GM23338 (cell line): ENCODE measurements around the gene PITX1. TPM values are rescaled to one million over a fixed set of nuclear protein-coding genes. Genes with fewer than 3 reads are reported as not detected.

Experiments used
- ATAC-seq: fragments of 200-7000 bp; cut with Tn5 transposase; 3 replicates; pipeline ENCODE4 v1.9.1; 2020
- DNase-seq: peaks from one replicate; pipeline ENCODE4 v3.0.0-alpha.2; 2015; ENCODE audit warnings: low spot score
- H2AFZ ChIP-seq: fragments of 200-600 bp; sonication (generic); 2 replicates; pipeline ENCODE4 v1.8.0; 2016; ENCODE audit warnings: antibody characterized with exemption, mild to moderate bottlenecking, moderate library complexity
- H3F3A ChIP-seq: fragments of 200-600 bp; sonication (generic); replicated peaks from 2 replicates; pipeline ENCODE4 v1.8.0; 2017; ENCODE audit warnings: antibody characterized with exemption, mixed run types, low read depth
- H3K27ac ChIP-seq: fragments of 200-600 bp; sonication (generic); 2 replicates; pipeline ENCODE4 v1.6.1; 2016; ENCODE audit warnings: low read depth
- H3K27me3 ChIP-seq: fragments of 200-600 bp; sonication (generic); 2 replicates; pipeline ENCODE4 v1.8.0; 2016; ENCODE audit warnings: mild to moderate bottlenecking, mixed run types, moderate library complexity; ENCODE audit not compliant: insufficient read depth
- H3K36me3 ChIP-seq: fragments of 200-600 bp; sonication (generic); 2 replicates; pipeline ENCODE4 v1.8.0; 2016; ENCODE audit warnings: mild to moderate bottlenecking; ENCODE audit not compliant: insufficient read depth
- H3K4me1 ChIP-seq: fragments of 200-600 bp; sonication (generic); 2 replicates; pipeline ENCODE4 v1.8.0; 2016; ENCODE audit warnings: mild to moderate bottlenecking, moderate library complexity; ENCODE audit not compliant: insufficient read depth
- H3K4me2 ChIP-seq: fragments of 200-600 bp; sonication (generic); 2 replicates; pipeline ENCODE4 v1.7.1; 2017; ENCODE audit warnings: mixed run types
- H3K4me3 ChIP-seq: fragments of 200-600 bp; sonication (generic); 2 replicates; pipeline ENCODE4 v1.6.1; 2016; ENCODE audit warnings: mixed run types
- H3K79me2 ChIP-seq: fragments of 200-600 bp; sonication (generic); replicated peaks from 2 replicates; pipeline ENCODE4 v1.8.0; 2017; ENCODE audit warnings: mild to moderate bottlenecking; ENCODE audit not compliant: insufficient read depth
- H3K9me2 ChIP-seq: fragments of 200-600 bp; sonication (generic); 2 replicates; pipeline ENCODE4 v1.8.0; 2017; ENCODE audit not compliant: insufficient read depth
- H4K20me1 ChIP-seq: fragments of 200-600 bp; sonication (generic); replicated peaks from 2 replicates; pipeline ENCODE4 v1.8.0; 2017; ENCODE audit warnings: mild to moderate bottlenecking; ENCODE audit not compliant: insufficient read depth
- H3K27ac Mint-ChIP-seq: 2 replicates; pipeline ENCODE4 v1.8.0; 2020; ENCODE audit warnings: inconsistent platforms, mild to moderate bottlenecking, moderate library complexity, mixed read lengths
- H3K27me3 Mint-ChIP-seq: 3 replicates; pipeline ENCODE4 v1.8.0; 2022; ENCODE audit warnings: low read depth, mild to moderate bottlenecking, moderate library complexity, mixed read lengths, inconsistent platforms; ENCODE audit not compliant: insufficient read depth, poor library complexity
- H3K36me3 Mint-ChIP-seq: 3 replicates; pipeline ENCODE4 v1.8.0; 2021; ENCODE audit warnings: low read depth, mild to moderate bottlenecking, inconsistent platforms, moderate library complexity, mixed read lengths
- H3K4me1 Mint-ChIP-seq: 3 replicates; pipeline ENCODE4 v1.8.0; 2020; ENCODE audit warnings: mild to moderate bottlenecking, inconsistent platforms, mixed read lengths
- H3K4me3 Mint-ChIP-seq: 3 replicates; pipeline ENCODE4 v1.8.0; 2021; ENCODE audit warnings: moderate library complexity, mild to moderate bottlenecking, inconsistent platforms, mixed read lengths
- H3K9me3 Mint-ChIP-seq: 3 replicates; pipeline ENCODE4 v1.8.0; 2020; ENCODE audit warnings: moderate library complexity, mild to moderate bottlenecking, inconsistent platforms, mixed read lengths
- CTCF ChIP-seq, 2 experiments: fragments of 200-600 bp in 1 of 2; sonication (generic) in 1 of 2; conservative IDR thresholded peaks; 2 replicates each; pipeline versions ENCODE4 v1.5.1 to v1.6.1; 2016 to 2017; ENCODE audit warnings: antibody characterized with exemption in 2 of 2, low read depth in 2 of 2, mild to moderate bottlenecking in 2 of 2, moderate library complexity in 1 of 2
- EZH2 ChIP-seq: fragments of 200-600 bp; sonication (generic); IDR thresholded peaks from one replicate; pipeline ENCODE4 v1.8.0; 2017; ENCODE audit warnings: antibody characterized with exemption, mild to moderate bottlenecking, low read depth; ENCODE audit not compliant: unreplicated experiment
- EZH2phosphoT487 ChIP-seq: fragments of 200-600 bp; sonication (generic); IDR thresholded peaks from one replicate; pipeline ENCODE4 v1.8.1; 2018; ENCODE audit warnings: antibody characterized with exemption; ENCODE audit not compliant: unreplicated experiment
- JUNB ChIP-seq: IDR thresholded peaks from one replicate; pipeline ENCODE4 v1.6.1; 2016; ENCODE audit warnings: antibody characterized with exemption; ENCODE audit not compliant: unreplicated experiment
- NANOG ChIP-seq: IDR thresholded peaks from 2 replicates; pipeline ENCODE4 v1.6.1; 2016; ENCODE audit warnings: antibody characterized with exemption, borderline replicate concordance
- POLR2AphosphoS5 ChIP-seq: IDR thresholded peaks from 2 replicates; pipeline ENCODE4 v1.6.1; 2016; ENCODE audit warnings: antibody characterized with exemption, low read depth
- STAT1 ChIP-seq: IDR thresholded peaks from one replicate; pipeline ENCODE4 v1.6.1; 2016; ENCODE audit warnings: antibody characterized with exemption; ENCODE audit not compliant: unreplicated experiment
- ZNF114 ChIP-seq: fragments of 250-450 bp; sonication (Bioruptor Pico); IDR thresholded peaks from 2 replicates; pipeline ENCODE4 v1.5.0; 2020; ENCODE audit warnings: mild to moderate bottlenecking, moderate library complexity
- ZNF331 ChIP-seq: fragments of 250-450 bp; sonication (Bioruptor Pico); IDR thresholded peaks from 2 replicates; pipeline ENCODE4 v1.5.0; 2020; ENCODE audit warnings: low read depth, mild to moderate bottlenecking, moderate library complexity
- polyA plus RNA-seq: library from polyadenylated mRNA; unstranded; fragments of >200 nt; fragmentation: Nextera tagmentation; extraction: Ambion mirVana; gene quantifications from 2 replicates; pipeline ENCODE4 v1.2.1, GENCODE V29; 2016
- total RNA-seq: library from RNA; depleted of rRNA; stranded (reverse); fragments of >200 nt; shearing (Covaris generic); gene quantifications from 2 replicates; pipeline ENCODE4 v1.2.3, GENCODE V29; 2014
- TF ChIP-seq, protein P1 (sequence below): IDR thresholded peaks from 2 replicates; pipeline ENCODE4 v1.6.1; 2016; ENCODE audit warnings: antibody characterized with exemption
- TF ChIP-seq, protein P2 (sequence below): IDR thresholded peaks from one replicate; pipeline ENCODE4 v1.6.1; 2018; ENCODE audit warnings: antibody characterized with exemption; ENCODE audit not compliant: unreplicated experiment

Gene PITX1
- total and polyA plus RNA-seq, 2 experiments from 2014 or later: not detected

DNA sequence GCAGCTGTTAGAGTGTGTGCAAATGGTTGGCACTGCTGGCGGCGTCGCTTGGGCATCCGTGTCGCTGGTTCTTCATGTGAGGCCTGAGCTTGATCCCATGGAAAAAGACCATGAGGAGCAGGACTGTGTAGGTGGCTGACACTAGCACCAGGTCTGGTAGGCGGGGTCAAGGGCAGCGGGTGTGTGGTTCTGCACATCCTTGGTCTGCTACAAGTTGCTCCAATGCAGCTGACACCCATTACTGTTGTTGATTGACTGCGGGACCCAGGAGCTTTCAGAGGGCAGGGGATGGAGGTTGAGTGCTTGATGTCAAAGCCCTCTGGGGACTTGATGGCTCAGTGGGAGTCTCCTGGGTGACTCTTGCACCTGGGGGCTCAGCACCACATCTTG, 29.0 kb upstream of the PITX1 start (continued):
- TF ChIP-seq NANOG: no peak
- TF ChIP-seq, protein P1, sequence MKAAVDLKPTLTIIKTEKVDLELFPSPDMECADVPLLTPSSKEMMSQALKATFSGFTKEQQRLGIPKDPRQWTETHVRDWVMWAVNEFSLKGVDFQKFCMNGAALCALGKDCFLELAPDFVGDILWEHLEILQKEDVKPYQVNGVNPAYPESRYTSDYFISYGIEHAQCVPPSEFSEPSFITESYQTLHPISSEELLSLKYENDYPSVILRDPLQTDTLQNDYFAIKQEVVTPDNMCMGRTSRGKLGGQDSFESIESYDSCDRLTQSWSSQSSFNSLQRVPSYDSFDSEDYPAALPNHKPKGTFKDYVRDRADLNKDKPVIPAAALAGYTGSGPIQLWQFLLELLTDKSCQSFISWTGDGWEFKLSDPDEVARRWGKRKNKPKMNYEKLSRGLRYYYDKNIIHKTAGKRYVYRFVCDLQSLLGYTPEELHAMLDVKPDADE: no peak
- no peak for TF ChIP-seq POLR2AphosphoS5
- no peak for TF ChIP-seq EZH2phosphoT487

DNA sequence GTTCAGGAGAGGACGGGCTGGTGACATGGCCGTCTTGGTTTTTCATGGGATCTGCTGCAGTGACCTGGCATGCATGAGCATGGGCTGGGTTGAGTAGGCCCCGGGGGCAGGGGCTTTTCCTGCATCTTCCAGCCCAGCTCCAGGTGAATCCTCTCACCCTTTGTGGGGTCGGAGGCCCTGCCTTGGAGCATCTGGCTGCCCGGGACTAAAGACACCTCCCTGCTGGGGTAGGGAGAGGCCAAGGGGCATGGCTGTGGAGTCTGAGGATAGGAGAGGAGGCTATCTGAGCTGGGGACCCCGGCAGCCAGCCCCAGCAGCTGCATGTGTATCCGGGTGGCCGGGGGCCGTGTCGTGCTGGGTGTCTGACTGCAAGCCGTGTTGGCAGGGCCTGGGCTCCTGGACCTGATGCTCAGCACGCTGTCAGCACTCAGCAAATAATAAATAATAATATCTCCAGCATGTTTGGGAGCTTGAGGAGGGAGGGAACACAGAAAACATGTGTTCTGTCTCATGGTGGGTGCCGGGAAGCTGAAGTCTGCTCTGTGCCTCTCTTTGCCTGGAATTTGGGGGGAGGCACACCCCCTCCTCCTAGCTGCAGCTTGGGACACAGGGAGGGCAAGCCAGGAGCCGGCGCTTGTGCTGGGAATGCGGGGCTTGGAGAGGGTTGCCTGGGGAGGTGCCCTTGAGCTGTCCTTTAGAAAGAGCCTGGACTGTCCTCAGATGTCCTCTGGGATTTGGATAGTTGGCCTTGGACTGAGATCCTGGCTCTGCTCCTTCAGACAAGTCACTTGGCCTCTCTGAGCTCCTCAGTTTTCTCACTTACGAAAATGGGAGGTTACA, 28.4 kb upstream of the PITX1 start:
- Histone ChIP-seq H3K36me3 (no peaks in the 10 kb centered on the region), H3K4me3 (no peak overlapping the region), H3K9me2 (no peaks in the 10 kb centered on the region), H3K79me2 (no peaks in the 10 kb centered on the region), H3K27ac (no peak overlapping the region), H3K4me1 (no peaks in the 10 kb centered on the region), H3K4me2 (no peak overlapping the region), H2AFZ (no peak overlapping the region), H3F3A (no peaks in the 10 kb centered on the region), H4K20me1 (no peaks in the 10 kb centered on the region), H3K27me3 (no peaks in the 10 kb centered on the region)
- H3K27me3 Mint-ChIP-seq: peaks cover 25% of the 10 kb centered on the region
- H3K4me3 Mint-ChIP-seq: no peak overlapping the region
- no peak overlapping the region for H3K27ac Mint-ChIP-seq
- H3K4me1 Mint-ChIP-seq: no peaks in the 10 kb centered on the region
- no peak for DNase-seq
- no peaks in the 10 kb centered on the region for H3K36me3 Mint-ChIP-seq
- TF ChIP-seq ZNF114 (CRISPR knock-in tag) (no peak), JUNB (no peak), NANOG (no peak)
- no peak for ATAC-seq
- H3K9me3 Mint-ChIP-seq: no peaks in the 10 kb centered on the region

DNA sequence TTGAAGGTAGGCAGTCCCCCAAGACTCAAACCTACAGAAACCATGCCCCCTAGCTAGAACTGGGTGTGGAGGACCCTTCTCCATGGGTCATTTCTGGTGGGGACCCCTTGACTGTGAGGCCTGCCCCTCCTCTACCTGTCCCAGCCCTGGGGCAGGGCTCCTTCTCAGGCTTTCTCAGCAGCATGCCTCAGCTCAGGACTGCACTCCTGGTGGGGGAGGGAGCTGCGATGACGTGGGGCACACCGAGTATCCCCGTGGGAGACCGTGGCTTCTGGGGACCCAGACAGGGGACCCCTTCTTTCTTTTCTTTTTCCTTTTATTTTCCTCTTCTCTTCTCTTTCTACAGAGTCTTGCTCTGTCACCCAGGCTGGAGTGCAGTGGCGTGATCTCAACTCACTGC, 27.0 kb upstream of the PITX1 start:
- TF ChIP-seq STAT1 (no peak), JUNB (no peak), ZNF114 (CRISPR knock-in tag) (no peak), ZNF331 (CRISPR knock-in tag) (no peak), EZH2 (no peak), NANOG (no peak), CTCF (conservative IDR thresholded peaks at IDR 0.05; ENCODE audit: low read depth in 2 of 2) (no peak), EZH2phosphoT487 (no peak), POLR2AphosphoS5 (no peak)
- TF ChIP-seq, protein P2, sequence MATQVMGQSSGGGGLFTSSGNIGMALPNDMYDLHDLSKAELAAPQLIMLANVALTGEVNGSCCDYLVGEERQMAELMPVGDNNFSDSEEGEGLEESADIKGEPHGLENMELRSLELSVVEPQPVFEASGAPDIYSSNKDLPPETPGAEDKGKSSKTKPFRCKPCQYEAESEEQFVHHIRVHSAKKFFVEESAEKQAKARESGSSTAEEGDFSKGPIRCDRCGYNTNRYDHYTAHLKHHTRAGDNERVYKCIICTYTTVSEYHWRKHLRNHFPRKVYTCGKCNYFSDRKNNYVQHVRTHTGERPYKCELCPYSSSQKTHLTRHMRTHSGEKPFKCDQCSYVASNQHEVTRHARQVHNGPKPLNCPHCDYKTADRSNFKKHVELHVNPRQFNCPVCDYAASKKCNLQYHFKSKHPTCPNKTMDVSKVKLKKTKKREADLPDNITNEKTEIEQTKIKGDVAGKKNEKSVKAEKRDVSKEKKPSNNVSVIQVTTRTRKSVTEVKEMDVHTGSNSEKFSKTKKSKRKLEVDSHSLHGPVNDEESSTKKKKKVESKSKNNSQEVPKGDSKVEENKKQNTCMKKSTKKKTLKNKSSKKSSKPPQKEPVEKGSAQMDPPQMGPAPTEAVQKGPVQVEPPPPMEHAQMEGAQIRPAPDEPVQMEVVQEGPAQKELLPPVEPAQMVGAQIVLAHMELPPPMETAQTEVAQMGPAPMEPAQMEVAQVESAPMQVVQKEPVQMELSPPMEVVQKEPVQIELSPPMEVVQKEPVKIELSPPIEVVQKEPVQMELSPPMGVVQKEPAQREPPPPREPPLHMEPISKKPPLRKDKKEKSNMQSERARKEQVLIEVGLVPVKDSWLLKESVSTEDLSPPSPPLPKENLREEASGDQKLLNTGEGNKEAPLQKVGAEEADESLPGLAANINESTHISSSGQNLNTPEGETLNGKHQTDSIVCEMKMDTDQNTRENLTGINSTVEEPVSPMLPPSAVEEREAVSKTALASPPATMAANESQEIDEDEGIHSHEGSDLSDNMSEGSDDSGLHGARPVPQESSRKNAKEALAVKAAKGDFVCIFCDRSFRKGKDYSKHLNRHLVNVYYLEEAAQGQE: no peak
- TF ChIP-seq, protein P1: no peak
- no peak overlapping the region for H3K4me2 ChIP-seq
- Mint-ChIP-seq H3K27me3 (peaks cover 27% of the 10 kb centered on the region), H3K4me3 (no peak overlapping the region), H3K9me3 (no peaks in the 10 kb centered on the region), H3K4me1 (no peaks in the 10 kb centered on the region), H3K36me3 (no peaks in the 10 kb centered on the region), H3K27ac (no peak overlapping the region)
- H3F3A ChIP-seq: no peaks in the 10 kb centered on the region
- DNase-seq (no peak), ATAC-seq (no peak)
- H3K79me2 ChIP-seq: no peaks in the 10 kb centered on the region
- H3K4me1 ChIP-seq: no peaks in the 10 kb centered on the region
- no peak overlapping the region for H3K4me3 ChIP-seq
- no peaks in the 10 kb centered on the region for H3K9me2 ChIP-seq
- no peak overlapping the region for H2AFZ ChIP-seq
- no peaks in the 10 kb centered on the region for H3K27me3 ChIP-seq
- H3K36me3 ChIP-seq: no peaks in the 10 kb centered on the region
- no peak overlapping the region for H3K27ac ChIP-seq
- H4K20me1 ChIP-seq: no peaks in the 10 kb centered on the region
